ENCODE results near the gene RAPGEF1. TPM values are rescaled to one million over a fixed set of nuclear protein-coding genes. Genes with fewer than 3 reads are reported as not detected.

The RAPGEF1 gene
- total and polyA plus RNA-seq, 2 experiments from 2014 or later: 9.9 to 82.8 TPM

- H2AFZ ChIP-seq: no peak overlapping the region
- no peaks in the 10 kb centered on the region for H3K36me3 ChIP-seq (ENCODE audit: insufficient read depth)
- Mint-ChIP-seq H3K27ac (no peak overlapping the region), H3K4me1 (no peaks in the 10 kb centered on the region), H3K9me3 (peaks cover 26% of the 10 kb centered on the region), H3K4me3 (no peak overlapping the region), H3K36me3 (ENCODE audit: low read depth) (peaks cover 3% of the 10 kb centered on the region; the same call in 1 of the 3 replicates), H3K27me3 (ENCODE audit: insufficient read depth, low read depth, poor library complexity) (no peaks in the 10 kb centered on the region)
- no peaks in the 10 kb centered on the region for H3F3A ChIP-seq (replicated peaks; ENCODE audit: low read depth)
- no peak overlapping the region for H3K4me2 ChIP-seq
- DNase-seq (ENCODE audit: low spot score) (no peak), ATAC-seq (no peak)
- no peak for TF ChIP-seq ZNF462 (CRISPR knock-in tag; IDR thresholded peaks at IDR 0.05)
- no peak for TF ChIP-seq CTCF (conservative IDR thresholded peaks at IDR 0.05; ENCODE audit: low read depth in 2 of 2)
- no peak for TF ChIP-seq EZH2 (IDR thresholded peaks at IDR 0.05; ENCODE audit: low read depth, unreplicated experiment)
- TF ChIP-seq ZNF331 (CRISPR knock-in tag; IDR thresholded peaks at IDR 0.05; ENCODE audit: low read depth): no peak
- no peak for TF ChIP-seq ETS1 (IDR thresholded peaks at IDR 0.05)
- no peak for TF ChIP-seq POLR2AphosphoS5 (IDR thresholded peaks at IDR 0.05; ENCODE audit: low read depth)
- no peak for TF ChIP-seq EZH2phosphoT487 (IDR thresholded peaks at IDR 0.05; ENCODE audit: unreplicated experiment)
- no peak for TF ChIP-seq CREB1 (CRISPR knock-in tag; IDR thresholded peaks at IDR 0.05; ENCODE audit: low read depth)
- no peak for TF ChIP-seq ZNF114 (CRISPR knock-in tag; IDR thresholded peaks at IDR 0.05)
- TF ChIP-seq STAT1 (IDR thresholded peaks at IDR 0.05; ENCODE audit: unreplicated experiment): no peak
- TF ChIP-seq JUNB (IDR thresholded peaks at IDR 0.05; ENCODE audit: unreplicated experiment): no peak
- TF ChIP-seq REST (IDR thresholded peaks at IDR 0.05; ENCODE audit: unreplicated experiment): no peak
- TF ChIP-seq NANOG (IDR thresholded peaks at IDR 0.05; ENCODE audit: borderline replicate concordance): no peak
- no peaks in the 10 kb centered on the region for H4K20me1 ChIP-seq (replicated peaks; ENCODE audit: insufficient read depth)
- H3K27me3 ChIP-seq (ENCODE audit: insufficient read depth): no peaks in the 10 kb centered on the region
- no peaks in the 10 kb centered on the region for H3K4me1 ChIP-seq (ENCODE audit: insufficient read depth)
- H3K79me2 ChIP-seq (replicated peaks; ENCODE audit: insufficient read depth): no peaks in the 10 kb centered on the region
- no peak overlapping the region for H3K27ac ChIP-seq (ENCODE audit: low read depth)
- no peaks in the 10 kb centered on the region for H3K9me2 ChIP-seq (ENCODE audit: insufficient read depth)
- no peak overlapping the region for H3K4me3 ChIP-seq
These were observed 201.9 kb downstream of the RAPGEF1 start for GRCh38 chr9:131537946-131538345.
